A673 (cell line): ENCODE data around the gene ARPC2. TPM values are rescaled to one million over a fixed set of nuclear protein-coding genes. Genes with fewer than 3 reads are reported as not detected.

ENCODE experiments used
- BruUV-seq: library from RNA; stranded (reverse); fragments of 400-500 nt; replicated peaks from 2 replicates; lab custom pipeline; 2021; lab: Mats Ljungman, UMichigan
- CTCF ChIA-PET: fragments of 300-600 bp; sonication (Branson Sonifier 250); formaldehyde crosslinking; loops from one replicate; lab custom pipeline; 2022; ENCODE audit warnings: antibody characterized with exemption; lab: Charles Lee
- POLR2A ChIA-PET: fragments of 300-600 bp; sonication (Branson Sonifier 250); formaldehyde crosslinking; loops from one replicate; lab custom pipeline; 2022; ENCODE audit warnings: antibody characterized with exemption; ENCODE audit not compliant: low non-redundant PET; lab: Charles Lee
- DNase-seq: peaks from one replicate; pipeline ENCODE4 v3.0.0-alpha.2; 2015; ENCODE audit warnings: low spot score
- H3K27ac ChIP-seq: fragments of 200-600 bp; sonication (generic); 2 replicates; pipeline ENCODE4 v1.5.1; 2016; ENCODE audit warnings: mixed run types, low read depth, mild to moderate bottlenecking, mixed read lengths, antibody characterized with exemption, low read length; ENCODE audit not compliant: poor library complexity, severe bottlenecking
- H3K27me3 ChIP-seq: fragments of 200-600 bp; sonication (generic); replicated peaks from 2 replicates; pipeline ENCODE4 v1.6.1; 2017; ENCODE audit warnings: mixed run types, low read depth, mild to moderate bottlenecking, mixed read lengths, antibody characterized with exemption, low read length; ENCODE audit not compliant: insufficient read depth, poor library complexity
- H3K36me3 ChIP-seq: fragments of 200-600 bp; sonication (generic); 2 replicates; pipeline ENCODE4 v1.6.1; 2016; ENCODE audit warnings: mixed run types, mild to moderate bottlenecking, mixed read lengths, antibody characterized with exemption, low read length; ENCODE audit not compliant: insufficient read depth, poor library complexity, severe bottlenecking
- H3K4me1 ChIP-seq: fragments of 200-600 bp; sonication (generic); 2 replicates; pipeline ENCODE4 v1.6.1; 2017; ENCODE audit warnings: mixed run types, mild to moderate bottlenecking, mixed read lengths, antibody characterized with exemption, low read length; ENCODE audit not compliant: insufficient read depth, poor library complexity, severe bottlenecking
- H3K4me3 ChIP-seq: fragments of 200-600 bp; sonication (generic); 2 replicates; pipeline ENCODE4 v1.5.1; 2016; ENCODE audit warnings: low read depth, mixed run types, mild to moderate bottlenecking, mixed read lengths, low read length; ENCODE audit not compliant: poor library complexity, severe bottlenecking
- H3K9me3 ChIP-seq: fragments of 200-600 bp; sonication (generic); 2 replicates; pipeline ENCODE4 v1.6.1; 2016; ENCODE audit warnings: mixed run types, low read depth, mild to moderate bottlenecking, mixed read lengths, antibody characterized with exemption, low read length; ENCODE audit not compliant: poor library complexity, severe bottlenecking
- EZH2 ChIP-seq: fragments of 200-600 bp; sonication (generic); IDR thresholded peaks from 2 replicates; pipeline ENCODE4 v1.6.1; 2017; ENCODE audit warnings: borderline replicate concordance, low read depth, mild to moderate bottlenecking, mixed read lengths, antibody characterized with exemption, low read length; ENCODE audit not compliant: poor library complexity, severe bottlenecking
- intact Hi-C: fragments of 100-400 bp; cut with micrococcal nuclease; formaldehyde crosslinking; loops from one replicate; pipeline ENCODE4 v1.10.0; 2022; ENCODE audit not compliant: unreplicated experiment
- total RNA-seq: library from RNA; stranded (reverse); gene quantifications from 2 replicates; pipeline ENCODE4 v1.2.3, GENCODE V29; 2021
- TF ChIP-seq, protein P1 (sequence below): fragments of 300-800, 200-600 bp; sonication (generic); conservative IDR thresholded peaks from 2 replicates; pipeline ENCODE4 v1.5.1; 2017; ENCODE audit warnings: low read depth, mild to moderate bottlenecking, antibody characterized with exemption, low read length, moderate library complexity, mixed read lengths

Gene ARPC2
- total RNA-seq, 1 experiment from 2014 or later: 291 TPM

DNA sequence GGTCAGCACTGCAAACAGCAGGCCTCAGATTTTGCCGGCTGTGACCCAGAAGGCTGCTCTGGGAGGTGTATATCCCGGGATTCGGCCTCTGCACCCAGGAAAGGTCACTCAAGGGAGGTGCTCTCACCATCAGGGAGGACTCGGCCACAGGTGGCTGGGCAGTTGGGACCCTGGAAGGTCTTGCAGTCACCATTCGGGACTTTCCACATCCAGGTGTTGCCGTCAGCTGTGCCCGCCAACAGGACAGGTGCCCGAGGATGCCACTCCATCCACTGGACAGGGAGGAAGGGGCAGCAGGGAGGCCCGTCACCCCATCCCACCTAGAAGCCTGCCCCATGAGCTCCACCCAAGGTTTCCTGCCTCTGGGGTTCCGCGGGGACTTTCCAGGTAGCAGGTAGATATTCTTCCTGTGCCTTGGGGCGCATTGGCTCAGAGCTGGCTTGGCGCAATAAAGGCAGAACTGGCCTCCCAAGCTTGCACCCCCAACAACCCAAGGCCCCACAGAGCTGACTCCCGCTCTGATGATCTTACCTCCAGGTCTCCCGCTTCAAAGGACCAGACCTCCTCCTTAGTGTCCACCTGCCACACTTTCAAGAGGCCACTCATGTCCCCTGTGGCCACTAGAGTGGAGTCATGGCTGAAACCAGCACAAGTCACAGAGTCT, 49.5 kb downstream of the ARPC2 start:
- BruUV-seq: no TSS peak

DNA sequence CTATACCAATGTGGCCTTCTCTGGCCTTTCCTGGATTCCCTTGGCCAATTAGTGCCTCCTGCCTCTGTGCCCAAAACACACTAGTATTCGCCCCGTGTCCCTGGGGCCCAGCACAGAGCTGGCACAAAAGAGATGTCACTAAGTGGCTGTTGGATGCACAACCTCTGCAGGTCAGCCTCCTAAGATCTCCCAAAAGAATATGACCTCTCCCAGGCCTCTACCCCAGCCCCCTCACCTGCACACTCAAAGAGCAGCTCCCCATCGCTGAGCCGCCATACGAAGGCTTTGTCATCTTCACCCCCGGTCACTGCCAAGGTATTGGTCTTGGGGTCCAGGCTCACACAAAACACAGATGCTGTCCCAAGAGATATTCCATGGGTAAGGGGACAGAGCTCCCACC, 50.3 kb downstream of the ARPC2 start:
- no peak for DNase-seq
- no TSS peak for BruUV-seq
- Histone ChIP-seq H3K9me3 (no peaks in the 10 kb centered on the region), H3K27ac (no peak overlapping the region), H3K4me3 (no peak overlapping the region), H3K27me3 (no peaks in the 10 kb centered on the region), H3K36me3 (peaks cover 26% of the 10 kb centered on the region), H3K4me1 (peaks cover 12% of the 10 kb centered on the region)
- ChIA-PET POLR2A (no interaction called here), CTCF (no interaction called here)
- intact Hi-C loops: no loop called here
- TF ChIP-seq, protein P1, sequence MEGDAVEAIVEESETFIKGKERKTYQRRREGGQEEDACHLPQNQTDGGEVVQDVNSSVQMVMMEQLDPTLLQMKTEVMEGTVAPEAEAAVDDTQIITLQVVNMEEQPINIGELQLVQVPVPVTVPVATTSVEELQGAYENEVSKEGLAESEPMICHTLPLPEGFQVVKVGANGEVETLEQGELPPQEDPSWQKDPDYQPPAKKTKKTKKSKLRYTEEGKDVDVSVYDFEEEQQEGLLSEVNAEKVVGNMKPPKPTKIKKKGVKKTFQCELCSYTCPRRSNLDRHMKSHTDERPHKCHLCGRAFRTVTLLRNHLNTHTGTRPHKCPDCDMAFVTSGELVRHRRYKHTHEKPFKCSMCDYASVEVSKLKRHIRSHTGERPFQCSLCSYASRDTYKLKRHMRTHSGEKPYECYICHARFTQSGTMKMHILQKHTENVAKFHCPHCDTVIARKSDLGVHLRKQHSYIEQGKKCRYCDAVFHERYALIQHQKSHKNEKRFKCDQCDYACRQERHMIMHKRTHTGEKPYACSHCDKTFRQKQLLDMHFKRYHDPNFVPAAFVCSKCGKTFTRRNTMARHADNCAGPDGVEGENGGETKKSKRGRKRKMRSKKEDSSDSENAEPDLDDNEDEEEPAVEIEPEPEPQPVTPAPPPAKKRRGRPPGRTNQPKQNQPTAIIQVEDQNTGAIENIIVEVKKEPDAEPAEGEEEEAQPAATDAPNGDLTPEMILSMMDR: no peak
- no peak for TF ChIP-seq EZH2

More for the DNA sequence above, 49.5 kb downstream of the ARPC2 start:
- no peak overlapping the region for H3K4me3 ChIP-seq
- CTCF ChIA-PET: no interaction called here
- H3K27me3 ChIP-seq: no peaks in the 10 kb centered on the region
- peaks cover 26% of the 10 kb centered on the region for H3K36me3 ChIP-seq
- intact Hi-C loops: no loop called here
- TF ChIP-seq, protein P1: no peak
- TF ChIP-seq EZH2: no peak
- no peaks in the 10 kb centered on the region for H3K9me3 ChIP-seq
- POLR2A ChIA-PET: no interaction called here
- no peak for DNase-seq
- H3K4me1 ChIP-seq: peaks cover 11% of the 10 kb centered on the region
- no peak overlapping the region for H3K27ac ChIP-seq

DNA sequence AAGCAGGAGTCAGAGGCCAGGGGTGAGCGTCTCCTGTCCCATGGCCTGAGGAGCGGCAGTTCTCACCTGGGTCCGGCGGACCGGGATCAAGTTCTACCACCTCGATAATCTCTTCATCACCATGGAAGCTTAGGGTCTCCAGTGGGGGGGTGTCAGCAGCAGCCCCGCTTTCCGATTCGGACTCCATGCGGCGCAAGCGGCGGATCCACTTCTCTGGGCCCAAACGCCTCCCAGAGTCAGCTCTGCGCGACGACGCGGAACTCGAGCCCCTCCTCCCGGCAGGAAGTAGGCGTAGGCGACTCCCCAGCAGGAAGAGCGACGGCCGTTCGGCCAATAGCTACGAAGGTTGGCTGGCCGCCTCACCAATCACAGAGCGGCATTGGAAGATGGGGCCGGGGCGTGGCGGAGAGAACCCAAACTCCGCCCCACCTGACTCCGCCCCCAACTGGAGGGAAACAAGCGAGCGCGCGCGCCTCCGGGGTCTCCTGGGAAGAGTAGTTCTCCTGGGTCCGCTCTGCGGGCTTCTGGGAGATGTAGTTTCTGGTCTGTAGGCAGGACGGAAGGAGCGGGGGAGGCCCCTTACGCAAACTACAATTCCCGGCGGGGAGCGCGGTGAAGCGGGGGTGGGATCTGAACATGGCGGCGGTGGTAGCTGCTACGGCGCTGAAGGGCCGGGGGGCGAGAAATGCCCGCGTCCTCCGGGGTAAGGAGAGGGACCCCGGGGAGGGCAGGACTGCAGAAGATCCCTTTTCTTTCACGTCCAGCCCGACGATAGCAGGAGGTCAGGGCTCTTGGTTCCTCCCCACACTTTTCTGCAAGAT, 53.1 kb downstream of the ARPC2 start, which contains the start of the genes AAMP and PNKD:
Gene AAMP (minus strand): TSS at position 238 of the 821 bp plus-strand sequence. CDS start 51 bp downstream, at position 187.
Gene PNKD (plus strand): TSS at position 620 of the 821 bp plus-strand sequence. CDS start 17 bp downstream, at position 637.
- intact Hi-C loops: loop anchor here (5.0 kb wide), 2 partner anchors 83 to 577 kb away; no protein-coding TSS in a partner anchor
- Histone ChIP-seq H3K4me1 (peaks cover 20% of the 10 kb centered on the region), H3K4me3 (peak within 1 kb of the TSS; percentile 91), H3K36me3 (peaks cover 26% of the 10 kb centered on the region), H3K9me3 (no peaks in the 10 kb centered on the region), H3K27me3 (no peaks in the 10 kb centered on the region), H3K27ac (peak within 1 kb of the TSS; percentile 74)
- no TSS peak for BruUV-seq
- CTCF ChIA-PET: interaction anchor here (0.5 to 1.9 kb wide), 2 partner anchors 126 to 191 kb away, joined by 3 to 4 read pairs; no protein-coding TSS in a partner anchor
- peak; percentile 100 for DNase-seq
- no peak for TF ChIP-seq EZH2
- TF ChIP-seq, protein P1: 0 out of 2 replicates have a peak, but pooled peaks have one; percentile 18
- POLR2A ChIA-PET: interaction anchor here (0.6 kb wide), 1 partner anchor 138 kb away, joined by 3 read pairs; no protein-coding TSS in a partner anchor
